GM21529 (cell line): Measurements from ENCODE around the gene LUC7L2.
"Not testable (repeated sequence)": the region's sequence is repeated elsewhere in the genome, so short reads cannot be mapped to it uniquely, and the experiment has no call there.

Experiments used
- ATAC-seq: cut with Tn5 transposase; IDR thresholded peaks from one replicate; pipeline ENCODE4 v1.9.1; 2021; ENCODE audit not compliant: unreplicated experiment

The LUC7L2 gene

DNA sequence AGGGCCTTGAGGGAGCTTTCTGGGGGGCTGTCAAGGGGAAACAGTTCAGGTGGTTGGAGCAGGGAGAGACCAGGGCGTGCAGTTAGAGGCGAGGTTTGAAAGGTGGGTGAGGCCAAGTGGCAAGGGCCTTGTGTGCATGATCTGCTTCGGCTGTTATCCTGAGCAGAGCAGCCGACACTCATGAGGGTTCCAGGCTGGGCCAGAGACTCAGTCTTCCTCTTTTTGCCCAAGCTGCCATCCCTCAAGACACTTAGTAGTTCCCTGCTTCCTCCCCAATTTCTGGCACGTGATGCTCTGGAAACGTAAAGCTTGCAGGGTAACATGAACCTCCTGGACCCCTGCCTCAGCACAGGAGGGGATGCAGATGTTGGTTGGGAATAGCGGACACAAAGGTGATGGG, 79.7 kb downstream of the LUC7L2 start:
- ATAC-seq = no peak

- ATAC-seq = no peak
Measured at GRCh38 chr7:139441961-139442360, 82.3 kb downstream of the LUC7L2 start.

GRCh38 chr7:139446051-139446890, 86.6 kb downstream of the LUC7L2 start:
- ATAC-seq = no peak

- no peak for ATAC-seq
Measured at GRCh38 chr7:139450851-139451250, 91.2 kb downstream of the LUC7L2 start.

GRCh38 chr7:139451638-139452037, 91.9 kb downstream of the LUC7L2 start:
- ATAC-seq = no peak

GRCh38 chr7:139452958-139453672, 93.4 kb downstream of the LUC7L2 start:
- no peak for ATAC-seq

DNA sequence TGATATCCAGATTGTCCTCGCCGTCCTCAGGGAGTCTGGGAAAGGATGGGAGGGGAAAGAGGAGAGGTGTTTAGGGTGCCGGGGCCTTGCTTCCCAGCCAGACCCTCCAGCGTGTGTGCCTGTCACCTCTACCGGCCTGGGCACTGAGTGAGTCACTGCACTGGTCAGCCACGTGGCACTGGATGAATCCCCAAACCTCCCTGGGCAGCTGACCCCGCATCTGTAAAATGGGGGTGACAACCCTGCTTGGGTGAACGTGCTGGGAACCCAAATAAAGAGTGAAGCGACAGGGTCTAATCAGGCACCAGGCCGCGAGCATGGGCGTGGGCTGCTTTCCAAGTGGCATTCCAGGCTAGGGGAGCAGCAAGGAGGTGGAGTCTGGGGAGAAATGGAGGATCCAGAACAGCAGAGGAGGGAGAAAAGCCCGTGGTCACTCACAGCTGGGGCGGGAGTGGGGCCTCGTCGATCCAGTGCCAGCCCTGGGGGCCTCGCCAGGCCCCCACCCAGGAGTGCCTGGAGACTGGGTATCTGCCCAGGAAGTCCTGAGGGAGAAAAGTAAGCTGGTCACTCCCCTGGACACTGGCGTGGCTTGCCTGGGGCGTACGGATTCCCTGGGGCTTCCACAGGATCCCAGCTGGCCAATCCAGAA, 94.1 kb downstream of the LUC7L2 start:
- ATAC-seq = no peak

GRCh38 chr7:139455789-139456188, 96.1 kb downstream of the LUC7L2 start:
- ATAC-seq = no peak

- no peak for ATAC-seq
Measured at GRCh38 chr7:139456511-139456910, 96.8 kb downstream of the LUC7L2 start.

- no peak for ATAC-seq
Measured at GRCh38 chr7:139457153-139457946, 97.7 kb downstream of the LUC7L2 start.

GRCh38 chr7:139463421-139463820, 103.7 kb downstream of the LUC7L2 start:
- not testable (repeated sequence) for ATAC-seq

- ATAC-seq = not testable (repeated sequence)
Measured at GRCh38 chr7:139464511-139464910, 104.8 kb downstream of the LUC7L2 start.

GRCh38 chr7:139465072-139465471, 105.4 kb downstream of the LUC7L2 start:
- ATAC-seq = not testable (repeated sequence)

- not testable (repeated sequence) for ATAC-seq
Measured at GRCh38 chr7:139467729-139468128, 108.0 kb downstream of the LUC7L2 start.

GRCh38 chr7:139468281-139468680, 108.6 kb downstream of the LUC7L2 start:
- ATAC-seq = not testable (repeated sequence)

DNA sequence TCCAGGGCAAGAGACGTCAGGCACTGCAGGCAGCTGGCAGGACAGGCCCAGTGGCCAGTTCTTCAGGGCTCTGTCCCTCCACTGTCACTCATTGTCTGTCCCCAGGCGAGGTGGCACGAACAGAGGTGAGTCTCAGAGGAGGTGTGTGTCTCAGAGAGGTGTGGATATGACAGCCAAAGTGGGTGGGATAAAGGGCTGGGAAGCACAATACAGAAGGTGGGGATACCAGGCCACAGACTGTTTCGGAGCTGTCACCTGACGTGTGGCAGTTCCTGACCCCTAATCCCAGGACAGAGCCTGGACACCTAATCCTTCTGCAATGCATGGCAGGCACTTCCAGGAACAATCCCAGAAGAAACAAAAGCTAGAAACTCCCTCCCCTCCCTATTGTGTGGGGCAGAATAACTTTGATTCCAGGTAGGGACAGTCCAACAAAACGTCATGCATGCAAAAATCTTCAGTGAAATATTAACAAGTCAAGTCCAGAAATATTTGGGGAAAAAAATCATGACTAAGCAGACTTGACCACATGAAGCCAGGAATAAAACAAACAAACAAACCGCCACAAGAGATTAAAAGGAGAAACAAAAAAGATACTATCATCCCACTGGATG, 112.2 kb downstream of the LUC7L2 start:
- no peak for ATAC-seq
